Measurements from ENCODE around the gene GTF2H2C_2.
"Not testable (repeated sequence)": the region's sequence is repeated elsewhere in the genome, so short reads cannot be mapped to it uniquely, and the experiment has no call there.

The GTF2H2C_2 gene

GRCh38 chr5:70415117-70415516 is at the start of gene GTF2H2C_2:
TSS of gene GTF2H2C_2 (plus strand) at chr5:70415368.
- not testable (repeated sequence) for DNase-seq (ENCODE audit: low read depth in 3 of 3)

- DNase-seq (ENCODE audit: low read depth in 3 of 3), result peak; percentile 5 to 58 (median 32)
Measured at GRCh38 chr5:70400984-70401686, 14.0 kb upstream of the GTF2H2C_2 start.

- DNase-seq (ENCODE audit: low read depth in 3 of 3), result not testable (repeated sequence)
Measured at GRCh38 chr5:70421322-70421721, 6.2 kb downstream of the GTF2H2C_2 start.

- DNase-seq (ENCODE audit: low read depth in 3 of 3), result not testable (repeated sequence)
Measured at GRCh38 chr5:70423215-70423614, 8.0 kb downstream of the GTF2H2C_2 start.

- DNase-seq (ENCODE audit: low read depth in 3 of 3), result not testable (repeated sequence)
Measured at GRCh38 chr5:70438518-70438917, 23.4 kb downstream of the GTF2H2C_2 start.

GRCh38 chr5:70449565-70449964 is 34.4 kb downstream of the GTF2H2C_2 start:
- DNase-seq (ENCODE audit: low read depth in 3 of 3), result not testable (repeated sequence)

- not testable (repeated sequence) for DNase-seq (ENCODE audit: low read depth in 3 of 3)
Measured at GRCh38 chr5:70451249-70451984, 36.2 kb downstream of the GTF2H2C_2 start.

- DNase-seq (ENCODE audit: low read depth in 3 of 3), result not testable (repeated sequence)
Measured at GRCh38 chr5:70457093-70457492, 41.9 kb downstream of the GTF2H2C_2 start.

- not testable (repeated sequence) for DNase-seq (ENCODE audit: low read depth in 3 of 3)
Measured at GRCh38 chr5:70459188-70459587, 44.0 kb downstream of the GTF2H2C_2 start.

- not testable (repeated sequence) for DNase-seq (ENCODE audit: low read depth in 3 of 3)
Measured at GRCh38 chr5:70461984-70462383, 46.8 kb downstream of the GTF2H2C_2 start.

GRCh38 chr5:70464019-70464637 is 49.0 kb downstream of the GTF2H2C_2 start:
- not testable (repeated sequence) for DNase-seq (ENCODE audit: low read depth in 3 of 3)

- not testable (repeated sequence) for DNase-seq (ENCODE audit: low read depth in 3 of 3)
Measured at GRCh38 chr5:70469926-70470509, 54.9 kb downstream of the GTF2H2C_2 start.
